Measurements from ENCODE around the gene EIF4A2. TPM values are rescaled to one million over a fixed set of nuclear protein-coding genes. Genes with fewer than 3 reads are reported as not detected.

EIF4A2 gene
- total RNA-seq, 4 donors from 2014 or later = 356 to 655 (median 412) TPM

GRCh38 chr3:186772701-186773417, 10.5 kb upstream of the EIF4A2 start:
- peaks cover 3 to 7% of the 10 kb centered on the region in 2 donors for H3K4me1 ChIP-seq
- WGBS, 2 donors = 19 to 25% methylated on average over 20 to 26 of the region's 28 CpGs

GRCh38 chr3:186775999-186776398, 7.4 kb upstream of the EIF4A2 start:
- no peaks in the 10 kb centered on the region for H3K27me3 ChIP-seq
- no peak for DNase-seq
- no peak overlapping the region for H3K4me3 ChIP-seq (replicated peaks in 1 of 3)
- WGBS, 2 donors = 68 to 75% methylated on average over 8 of the region's 8 CpGs
- TF ChIP-seq CTCF (IDR thresholded peaks at IDR 0.05) (no peak), POLR2A (IDR thresholded peaks at IDR 0.05) (no peak)
- intact Hi-C loops (cut with DNase I) = no loop called here
- no peaks in the 10 kb centered on the region for H3K9me3 ChIP-seq
- H3K27ac ChIP-seq = no peak overlapping the region
- H3K36me3 ChIP-seq = no peaks in the 10 kb centered on the region
- H3K4me1 ChIP-seq = peaks cover 3 to 7% of the 10 kb centered on the region in 2 donors

More at GRCh38 chr3:186772701-186773417, 10.5 kb upstream of the EIF4A2 start:
- peak; percentile 28 to 48 for DNase-seq
- TF ChIP-seq POLR2A (IDR thresholded peaks at IDR 0.05) (no peak), CTCF (IDR thresholded peaks at IDR 0.05) (no peak)
- H3K9me3 ChIP-seq = no peaks in the 10 kb centered on the region
- intact Hi-C loops (cut with DNase I) = no loop called here
- no peaks in the 10 kb centered on the region for H3K27me3 ChIP-seq
- H3K4me3 ChIP-seq (replicated peaks in 1 of 3) = peak overlapping the region in 2 of 3 donors; percentile 23 to 31
- no peaks in the 10 kb centered on the region for H3K36me3 ChIP-seq
- H3K27ac ChIP-seq = no peak overlapping the region

- intact Hi-C loops (cut with DNase I) = no loop called here
- H3K9me3 ChIP-seq = no peaks in the 10 kb centered on the region
- H3K27ac ChIP-seq = no peak overlapping the region
- H3K36me3 ChIP-seq = peaks cover 0 to 1% of the 10 kb centered on the region in 2 donors
- no peak overlapping the region for H3K4me3 ChIP-seq (replicated peaks in 1 of 3)
- no peak for TF ChIP-seq POLR2A (IDR thresholded peaks at IDR 0.05)
- no peak for TF ChIP-seq CTCF (IDR thresholded peaks at IDR 0.05)
- H3K4me1 ChIP-seq = no peaks in the 10 kb centered on the region
- WGBS, 2 donors = 92 to 96% methylated on average over 5 of the region's 5 CpGs
- H3K27me3 ChIP-seq = no peaks in the 10 kb centered on the region
- DNase-seq = no peak
Measured at GRCh38 chr3:186779204-186779603, 4.2 kb upstream of the EIF4A2 start.

- peak overlapping the region; percentile 96 to 100 (median 99) for H3K27ac ChIP-seq
- DNase-seq = no peak
- H3K36me3 ChIP-seq = peaks cover 27 to 35% of the 10 kb centered on the region in 2 donors
- WGBS, 2 donors = 3 to 7% methylated on average over 20 to 21 of the region's 21 CpGs
- H3K4me1 ChIP-seq = peaks cover 29 to 30% of the 10 kb centered on the region in 2 donors
- intact Hi-C loops (cut with DNase I) = no loop called here
- TF ChIP-seq CTCF (IDR thresholded peaks at IDR 0.05) (no peak), POLR2A (IDR thresholded peaks at IDR 0.05) (no peak)
- H3K27me3 ChIP-seq = no peaks in the 10 kb centered on the region
- no peaks in the 10 kb centered on the region for H3K9me3 ChIP-seq
- peak overlapping the region; percentile 55 to 99 (median 89) for H3K4me3 ChIP-seq (replicated peaks in 1 of 3)
Measured at GRCh38 chr3:186782542-186783057, 777 bp upstream of the EIF4A2 start.
